Measurements from ENCODE around the gene TASOR2.
A peak's percentile ranks its signal among the peaks of the same experiment; 100 is the strongest.

TASOR2 gene

DNA sequence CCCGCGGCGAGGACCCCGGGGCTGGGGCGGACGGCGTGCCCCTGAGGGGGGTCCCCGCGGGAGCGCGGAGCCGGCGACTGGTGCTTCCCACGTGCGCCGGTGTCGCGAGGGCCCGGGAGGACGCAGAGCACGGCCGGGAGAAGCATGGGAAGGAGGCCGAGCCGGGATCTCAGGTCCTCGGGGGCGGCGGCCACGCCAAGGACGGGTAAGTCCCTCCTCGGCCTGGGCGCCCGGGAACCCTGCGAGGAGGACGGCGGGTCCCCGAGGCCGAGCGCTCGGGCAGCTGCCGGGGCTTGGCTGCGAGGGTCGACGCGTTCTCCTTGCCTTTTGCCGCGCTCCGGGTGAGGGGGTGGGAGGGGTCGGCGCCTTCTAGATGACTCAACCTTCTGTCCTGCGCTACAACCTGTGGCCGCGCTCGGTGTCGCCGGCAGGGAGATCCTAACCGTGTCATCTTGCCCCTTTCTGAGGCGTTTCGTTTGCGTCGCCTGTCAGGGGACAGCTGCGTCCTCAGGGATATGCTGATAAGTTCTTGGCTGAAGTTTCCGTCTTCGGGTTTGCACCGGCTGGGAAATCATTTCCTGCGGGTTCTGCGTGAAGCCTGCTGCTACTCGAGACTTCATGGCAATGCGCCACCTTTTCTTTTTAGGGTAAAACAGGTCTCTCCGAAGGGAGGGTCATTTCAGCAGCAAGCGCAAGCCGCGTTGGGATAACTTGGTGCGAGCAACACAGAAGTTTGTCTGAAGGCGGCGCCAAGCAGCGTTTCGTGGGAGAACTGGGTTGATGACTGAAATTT, 529 bp downstream of the TASOR2 start:
- DNase-seq: peak; percentile 68

DNA sequence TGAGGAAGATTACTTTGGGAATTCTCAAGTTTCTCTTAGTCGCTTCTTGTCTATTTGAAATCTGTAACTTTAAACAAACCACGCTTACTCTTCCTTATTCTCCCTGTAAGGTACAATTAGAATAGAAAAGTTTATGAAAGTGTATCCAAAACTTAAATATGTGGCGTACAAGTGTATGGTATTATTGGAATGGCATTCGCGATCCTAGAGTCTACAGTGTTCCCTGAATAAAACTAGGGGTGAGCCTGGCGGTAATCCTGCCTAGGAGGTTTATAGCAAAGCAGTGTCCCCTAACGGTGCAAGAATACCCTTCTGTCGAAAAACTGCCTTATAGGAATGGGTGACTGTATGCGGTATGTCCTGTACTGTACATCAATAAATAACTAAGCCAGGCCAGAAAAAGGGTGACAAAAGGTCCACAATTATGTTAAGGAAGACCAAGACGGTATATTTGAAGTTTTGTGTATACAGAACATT, 1.2 kb downstream of the TASOR2 start:
- peak; percentile 20 for DNase-seq

DNA sequence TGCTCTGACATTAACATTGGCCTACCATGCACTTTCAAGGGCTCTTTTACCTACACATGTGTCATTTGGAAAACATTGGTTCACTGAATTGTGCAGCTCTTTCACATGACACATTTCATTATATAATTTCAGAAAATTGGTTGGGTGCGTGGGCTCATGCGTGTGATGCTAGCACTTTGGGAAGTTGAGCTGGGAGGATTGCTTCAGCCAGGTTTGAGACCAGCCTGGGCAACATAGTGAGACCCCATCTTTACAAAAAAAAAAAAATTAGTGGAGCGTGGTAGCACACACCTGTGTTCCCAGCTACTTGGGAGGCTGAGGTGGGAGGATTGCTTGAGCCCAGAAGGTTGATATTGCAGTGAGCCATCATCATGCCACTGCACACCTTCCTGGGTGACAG, 3.9 kb downstream of the TASOR2 start:
- no peak for DNase-seq

DNA sequence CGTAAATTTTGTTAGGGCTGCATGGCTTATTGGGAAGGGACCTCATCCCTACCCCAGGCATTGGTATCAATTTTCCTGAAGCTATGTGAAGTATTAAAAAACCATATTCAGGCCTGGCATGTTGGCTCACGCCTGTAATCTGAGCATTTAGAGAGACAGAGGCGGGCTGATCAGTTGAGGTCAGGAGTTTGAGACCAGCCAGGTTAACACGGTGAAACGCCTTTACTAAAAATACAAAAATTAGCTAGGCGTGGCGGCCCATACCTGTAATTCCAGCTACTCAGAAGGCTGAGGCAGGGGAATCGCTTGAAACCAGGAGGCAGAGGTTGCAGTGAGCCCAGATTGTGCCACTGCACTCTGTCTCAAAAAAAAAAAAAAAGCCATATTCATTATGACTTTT, 7.1 kb downstream of the TASOR2 start:
- DNase-seq: no peak

DNA sequence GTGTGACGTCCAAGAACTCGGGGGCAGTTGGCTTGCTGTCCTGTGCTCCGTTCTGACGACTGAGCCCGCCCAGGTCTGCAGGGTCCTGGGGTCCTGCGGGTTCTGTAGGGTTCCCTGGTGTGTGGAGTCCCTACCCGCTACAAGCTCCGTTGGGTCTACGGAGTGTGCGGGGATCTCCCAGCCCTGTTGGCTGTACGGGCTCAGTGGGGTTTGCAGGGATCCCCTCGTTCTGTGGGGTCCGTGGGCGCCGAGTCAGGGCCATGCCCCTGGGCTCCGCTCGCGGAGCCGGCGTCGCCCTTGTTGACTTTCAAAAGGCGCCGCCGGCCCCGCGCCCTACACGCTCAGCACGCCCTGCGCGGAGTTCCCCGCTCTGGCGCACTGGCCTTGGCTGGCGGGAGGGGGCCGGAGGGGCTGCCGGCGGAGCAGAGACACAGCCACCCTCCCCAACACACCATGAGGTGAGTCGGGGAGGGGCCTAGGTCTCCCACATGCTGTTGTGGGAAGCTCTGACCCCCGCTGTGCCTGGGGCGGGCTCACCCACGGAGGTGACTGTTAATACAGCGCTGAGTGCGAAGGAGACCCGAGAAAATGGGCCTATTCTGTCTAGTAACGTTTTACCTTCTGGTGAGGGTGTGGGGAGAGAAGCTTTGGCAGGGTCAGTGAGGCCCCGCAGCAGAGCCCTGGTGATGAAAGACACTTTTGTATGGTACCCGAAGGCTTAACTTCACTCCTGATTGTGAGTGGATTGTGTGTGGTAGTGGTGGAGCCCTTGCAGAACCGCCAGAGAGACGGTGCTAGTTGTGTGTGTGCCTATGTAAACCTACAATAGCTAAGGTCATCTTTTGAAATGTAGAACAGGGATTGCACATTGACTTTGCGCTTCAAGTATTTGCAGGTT, 8.1 kb downstream of the TASOR2 start:
- peak; percentile 32 for DNase-seq

DNA sequence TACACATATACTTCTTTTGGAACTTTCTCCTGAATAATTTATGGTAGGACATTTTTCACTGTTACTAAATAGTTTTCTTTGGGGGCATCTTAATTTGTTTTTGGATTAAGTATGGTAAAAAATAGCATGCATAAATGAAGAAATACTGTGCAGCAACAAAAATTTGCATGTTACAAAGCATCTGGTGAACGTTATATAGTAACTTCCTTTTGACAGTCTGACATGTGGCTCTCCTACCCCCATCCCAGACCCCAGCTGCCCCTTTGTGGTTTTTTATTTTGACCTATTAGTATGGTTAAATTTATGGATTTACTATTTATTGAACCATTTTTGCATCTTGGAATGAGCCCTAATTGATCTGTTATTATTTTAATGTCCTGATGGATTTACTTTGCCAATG, 9.9 kb downstream of the TASOR2 start:
- no peak for DNase-seq

DNA sequence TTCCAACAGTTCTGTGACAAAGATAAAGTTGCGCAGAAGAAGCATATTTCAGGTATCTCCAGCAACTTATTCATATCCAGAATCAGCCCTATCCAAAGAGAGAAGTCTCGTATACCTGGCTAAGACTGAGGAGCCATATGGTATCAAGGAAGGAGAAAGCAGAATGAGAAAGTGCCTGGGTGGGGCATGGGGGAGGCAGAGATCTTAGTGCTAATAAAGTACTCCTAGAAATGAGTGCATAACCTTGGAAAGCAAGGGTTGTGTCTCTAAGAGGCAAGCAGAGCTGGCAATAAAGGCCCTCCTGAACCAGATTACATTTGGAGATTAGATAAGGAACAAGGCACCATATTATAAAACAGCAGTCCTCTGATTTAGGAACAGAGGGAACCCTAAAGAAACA, 12.7 kb downstream of the TASOR2 start:
- DNase-seq: no peak

DNA sequence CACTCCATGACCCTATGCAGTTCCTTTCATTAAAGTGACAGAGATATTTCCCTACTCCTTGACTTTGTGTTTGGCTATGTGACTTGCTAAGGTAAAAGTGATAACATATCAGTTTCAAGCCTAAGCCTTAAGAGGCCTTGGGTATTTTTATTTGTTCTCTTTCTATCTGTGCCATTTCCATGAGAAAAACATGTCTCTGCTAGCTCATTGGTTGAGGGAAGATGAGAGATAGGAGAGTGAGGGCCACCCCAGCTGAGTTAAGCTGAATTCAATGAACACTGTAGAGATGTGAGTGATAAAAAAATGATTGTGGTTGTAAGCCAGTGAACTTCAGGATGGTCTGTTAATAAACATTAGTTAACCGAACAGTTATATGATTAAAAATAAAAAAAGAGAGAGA, 13.4 kb downstream of the TASOR2 start:
- no peak for DNase-seq

DNA sequence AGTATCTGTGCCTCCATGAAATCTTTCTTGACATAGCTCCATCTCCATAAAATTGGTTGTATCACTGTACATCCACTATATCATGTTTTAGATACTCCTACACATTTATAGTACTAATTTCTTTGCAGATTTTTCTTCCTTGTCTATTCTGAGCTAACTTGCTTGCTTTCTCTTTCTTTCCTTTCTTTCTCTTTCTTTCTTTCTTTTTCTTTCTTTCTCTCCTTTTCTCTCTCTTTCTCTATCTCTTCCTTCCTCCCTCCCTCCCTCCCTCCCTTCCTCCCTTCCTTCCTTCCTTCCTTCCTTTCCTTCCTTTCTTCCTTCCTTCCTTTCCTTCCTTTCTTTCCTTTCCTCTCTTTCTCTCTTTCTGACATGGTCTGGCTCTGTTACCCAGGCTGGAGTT, 23.7 kb downstream of the TASOR2 start:
- no peak for DNase-seq

DNA sequence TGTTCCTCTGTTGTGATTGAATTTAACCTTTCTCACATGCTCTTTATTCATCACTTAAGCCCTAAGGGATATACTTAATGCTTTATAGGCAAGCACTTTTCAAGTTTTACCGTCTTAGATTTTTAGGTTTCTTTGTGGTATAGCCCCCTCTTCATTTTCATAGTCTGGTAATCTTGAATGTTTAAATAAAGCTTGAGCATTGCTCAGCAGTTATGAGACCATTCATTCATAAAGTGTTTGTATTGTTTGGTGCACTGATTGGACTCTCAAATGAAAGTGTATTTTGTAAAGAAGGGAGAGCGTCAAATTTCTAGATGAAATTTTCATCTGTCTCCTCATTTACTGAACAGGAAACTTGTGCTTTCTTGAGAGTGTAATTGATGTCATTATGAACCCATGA, 25.2 kb downstream of the TASOR2 start:
- no peak for DNase-seq

DNA sequence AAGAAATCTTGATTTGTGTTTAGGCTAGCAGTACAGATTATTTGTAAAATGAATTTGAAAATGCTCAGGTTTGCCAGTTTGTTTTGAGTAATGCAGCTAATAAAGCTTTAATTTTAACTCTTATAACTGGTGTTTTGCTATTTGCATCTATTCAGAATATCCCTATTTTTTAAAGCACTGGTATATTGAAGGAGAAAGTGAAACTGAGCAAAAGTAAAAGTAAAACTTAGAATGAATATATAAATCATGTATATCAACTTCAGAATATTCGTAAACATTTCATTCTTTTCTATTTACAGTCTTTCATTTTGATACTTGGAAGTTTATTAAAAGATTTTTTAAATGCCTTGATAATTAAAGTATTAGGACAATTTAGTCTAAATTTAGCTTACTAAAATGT, 26.2 kb downstream of the TASOR2 start:
- DNase-seq: no peak

DNA sequence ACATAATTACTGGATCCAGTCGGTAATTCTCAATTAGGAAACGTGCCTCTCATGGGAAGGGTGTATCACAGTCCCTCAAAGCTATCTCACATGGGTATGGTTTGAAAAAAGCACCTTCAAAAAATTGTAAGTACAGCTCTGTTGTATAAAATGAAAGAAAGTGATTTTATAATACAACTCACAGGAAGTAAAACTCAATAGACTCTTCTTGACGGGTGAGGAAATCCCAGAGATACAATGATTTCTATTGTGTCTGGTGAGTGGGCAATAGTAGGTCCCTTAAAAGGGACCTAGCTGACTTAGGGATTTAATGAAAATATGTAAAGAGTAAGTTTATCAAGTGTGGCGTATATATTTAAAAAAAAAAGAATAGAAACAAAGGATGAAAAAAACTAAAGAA, 27.0 kb downstream of the TASOR2 start:
- DNase-seq: no peak

DNA sequence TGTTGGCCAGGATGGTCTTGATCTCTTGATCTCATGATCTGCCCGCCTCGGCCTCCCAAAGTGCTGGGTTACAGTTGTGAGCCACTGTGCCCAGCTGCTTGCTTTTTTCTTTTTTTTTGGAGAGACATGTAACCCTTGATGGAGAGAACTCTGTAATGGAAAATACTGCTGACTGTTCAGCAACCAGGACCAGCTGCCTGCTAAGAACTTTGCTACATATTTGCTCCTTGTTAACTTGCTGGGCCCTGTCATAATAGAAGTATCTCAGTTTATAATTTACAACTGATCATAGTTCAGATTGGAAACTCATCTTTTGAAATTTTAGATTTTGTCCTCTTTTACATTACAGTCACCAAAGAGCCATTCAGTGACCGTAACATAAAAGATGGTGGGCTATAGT, 34.9 kb downstream of the TASOR2 start:
- DNase-seq: no peak

DNA sequence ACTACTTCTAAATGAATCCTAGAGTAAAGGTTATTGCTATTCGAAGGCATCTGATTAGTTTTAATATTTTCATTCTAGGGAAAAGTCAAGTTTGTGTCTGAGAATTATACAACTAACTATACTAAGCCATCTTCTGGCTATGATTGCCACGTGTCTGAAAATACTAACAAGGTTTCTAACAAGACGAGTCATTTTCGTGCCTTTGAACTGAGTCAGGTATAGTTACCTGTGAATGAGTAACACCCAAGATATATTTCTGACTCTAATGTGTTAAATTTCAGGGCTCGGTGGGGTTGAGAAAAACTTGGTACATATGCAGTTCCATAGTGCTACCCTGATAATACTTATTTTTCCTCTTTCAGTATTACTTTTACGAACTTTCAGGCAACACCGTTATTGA, 35.5 kb downstream of the TASOR2 start:
- no peak for DNase-seq

DNA sequence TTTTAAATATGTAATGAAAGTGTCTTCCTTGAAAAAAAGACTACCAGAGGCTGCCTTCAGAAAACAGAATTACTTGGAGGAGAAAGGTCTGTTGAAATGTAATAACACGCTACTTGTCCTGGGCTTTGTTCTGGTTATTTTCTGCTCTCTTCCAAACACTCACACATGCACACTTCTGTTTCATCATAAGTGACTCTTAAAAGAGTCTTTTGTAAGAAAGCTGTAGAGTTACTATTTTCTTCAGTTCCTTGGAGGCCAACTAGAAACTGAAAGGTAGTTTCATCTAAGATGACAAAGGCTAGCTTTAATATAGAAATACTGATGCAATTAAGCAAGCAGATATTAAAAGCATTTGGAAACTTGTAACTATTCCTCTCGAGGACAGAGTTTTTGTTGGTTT, 39.1 kb downstream of the TASOR2 start:
- DNase-seq: no peak

DNA sequence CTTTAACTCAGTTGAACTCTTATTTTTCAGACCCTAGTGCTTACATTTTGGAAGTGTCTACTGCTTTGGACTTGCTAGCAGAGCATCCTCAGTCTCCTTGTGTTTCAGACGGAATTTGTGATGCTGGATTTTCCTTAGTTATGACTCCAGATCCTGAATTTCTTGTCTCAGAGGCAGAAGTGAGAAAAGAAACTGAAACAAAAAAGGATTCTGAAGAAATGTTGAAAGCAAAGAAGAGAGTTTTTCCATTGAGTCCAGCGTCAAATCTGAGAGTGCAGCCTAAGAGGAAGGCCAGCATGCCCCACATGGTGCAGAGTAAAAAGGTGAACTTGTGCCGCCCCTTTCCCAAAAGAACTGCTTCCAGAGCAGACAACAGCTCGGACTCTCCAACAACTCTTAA, 46.1 kb downstream of the TASOR2 start:
- DNase-seq: no peak

DNA sequence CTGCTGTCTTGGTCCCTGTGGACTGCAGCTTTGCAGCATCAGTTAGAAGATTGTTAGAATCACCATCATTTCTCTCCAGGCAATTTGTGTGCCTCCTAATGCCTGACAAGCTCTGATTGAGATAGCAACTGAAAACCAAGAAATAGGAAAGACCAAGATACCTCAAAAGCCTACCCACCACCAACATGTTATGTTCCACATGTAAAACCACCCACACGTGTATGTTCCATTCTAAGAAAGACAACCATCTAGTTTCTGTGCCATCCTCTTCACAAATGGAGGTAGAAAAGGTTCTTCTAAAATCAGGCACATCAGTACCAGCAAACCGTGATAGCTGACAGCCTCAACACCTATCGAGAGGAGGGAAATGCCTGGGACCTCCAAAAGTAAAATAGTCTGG, 46.9 kb downstream of the TASOR2 start:
- no peak for DNase-seq

DNA sequence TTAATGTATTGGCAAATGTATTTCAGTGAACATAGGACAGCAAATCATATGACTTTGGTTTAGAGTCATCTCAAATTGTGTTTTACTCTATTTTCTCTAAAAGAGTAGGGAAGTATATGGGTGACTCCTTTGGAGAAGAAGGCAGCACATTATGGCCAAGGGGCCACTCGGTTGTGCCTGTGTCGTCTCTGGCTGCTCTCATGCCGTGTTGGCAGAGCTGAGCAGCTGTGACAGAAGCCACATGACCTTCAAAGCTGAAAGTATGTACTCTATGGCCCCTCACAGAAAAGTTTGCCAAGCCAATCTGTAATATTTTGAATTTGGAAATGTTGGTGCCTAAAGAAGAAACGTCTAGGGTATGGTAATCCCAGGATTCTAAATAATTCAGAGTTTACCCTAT, 47.5 kb downstream of the TASOR2 start:
- no peak for DNase-seq
